ENCODE results near the gene RMDN3.
A peak's percentile ranks its signal among the peaks of the same experiment; 100 is the strongest.

Gene RMDN3

GRCh38 chr15:40767838-40768500 is 12.9 kb upstream of the RMDN3 start:
- no peak for TF ChIP-seq POLR2A (IDR thresholded peaks at IDR 0.05; ENCODE audit: low read depth, low read length)
- no peak for DNase-seq (ENCODE audit: insufficient read length, low spot score)
- no peak for FAIRE-seq

- no peak for FAIRE-seq
- DNase-seq (ENCODE audit: insufficient read length, low spot score): peak; percentile 81
- no peak for TF ChIP-seq POLR2A (IDR thresholded peaks at IDR 0.05; ENCODE audit: low read depth, low read length)
Measured at GRCh38 chr15:40766906-40767837, 12.1 kb upstream of the RMDN3 start.

GRCh38 chr15:40766194-40766815 is 11.3 kb upstream of the RMDN3 start:
- TF ChIP-seq POLR2A (IDR thresholded peaks at IDR 0.05; ENCODE audit: low read depth, low read length): no peak
- no peak for DNase-seq (ENCODE audit: insufficient read length, low spot score)

GRCh38 chr15:40764629-40765103 is 9.6 kb upstream of the RMDN3 start:
- no peak for TF ChIP-seq POLR2A (IDR thresholded peaks at IDR 0.05; ENCODE audit: low read depth, low read length)
- DNase-seq (ENCODE audit: insufficient read length, low spot score): no peak
- no peak for FAIRE-seq

More at GRCh38 chr15:40766194-40766815, 11.3 kb upstream of the RMDN3 start:
- no peak for FAIRE-seq

- DNase-seq (ENCODE audit: insufficient read length, low spot score): no peak
- FAIRE-seq: no peak
- no peak for TF ChIP-seq POLR2A (IDR thresholded peaks at IDR 0.05; ENCODE audit: low read depth, low read length)
Measured at GRCh38 chr15:40763801-40764628, 9.0 kb upstream of the RMDN3 start, which contains the start of gene GCHFR. Gene GCHFR, plus strand, starts transcription at chr15:40764068. Its CDS starts 113 bp downstream, at chr15:40764181.

GRCh38 chr15:40762919-40763800 is 8.1 kb upstream of the RMDN3 start:
- DNase-seq (ENCODE audit: insufficient read length, low spot score) (no peak), FAIRE-seq (no peak)
- TF ChIP-seq POLR2A (IDR thresholded peaks at IDR 0.05; ENCODE audit: low read depth, low read length): no peak

- TF ChIP-seq POLR2A (IDR thresholded peaks at IDR 0.05; ENCODE audit: low read depth, low read length): no peak
- DNase-seq (ENCODE audit: insufficient read length, low spot score) (no peak), FAIRE-seq (no peak)
Measured at GRCh38 chr15:40759961-40760360, 4.9 kb upstream of the RMDN3 start.

GRCh38 chr15:40756938-40757337 is 1.9 kb upstream of the RMDN3 start:
- DNase-seq (ENCODE audit: insufficient read length, low spot score): no peak
- FAIRE-seq: no peak
- no peak for TF ChIP-seq POLR2A (IDR thresholded peaks at IDR 0.05; ENCODE audit: low read depth, low read length)

- DNase-seq (ENCODE audit: insufficient read length, low spot score) (no peak), FAIRE-seq (no peak)
- no peak for TF ChIP-seq POLR2A (IDR thresholded peaks at IDR 0.05; ENCODE audit: low read depth, low read length)
Measured at GRCh38 chr15:40755812-40756208, 756 bp upstream of the RMDN3 start.

- DNase-seq (ENCODE audit: insufficient read length, low spot score) (no peak), FAIRE-seq (no peak)
- TF ChIP-seq POLR2A (IDR thresholded peaks at IDR 0.05; ENCODE audit: low read depth, low read length): no peak
Measured at GRCh38 chr15:40754574-40754882, 526 bp downstream of the RMDN3 start.

- DNase-seq (ENCODE audit: insufficient read length, low spot score) (no peak), FAIRE-seq (no peak)
- no peak for TF ChIP-seq POLR2A (IDR thresholded peaks at IDR 0.05; ENCODE audit: low read depth, low read length)
Measured at GRCh38 chr15:40751745-40752144, 3.3 kb downstream of the RMDN3 start.

- TF ChIP-seq POLR2A (IDR thresholded peaks at IDR 0.05; ENCODE audit: low read depth, low read length): no peak
- no peak for DNase-seq (ENCODE audit: insufficient read length, low spot score)
- no peak for FAIRE-seq
Measured at GRCh38 chr15:40750885-40751284, 4.2 kb downstream of the RMDN3 start.

Data from H54 (cell line).